GM13977 (cell line): ENCODE results near the gene TMEM123.

Experiments used
- DNase-seq: peaks from one replicate; pipeline ENCODE4 v3.0.0; 2012; ENCODE audit warnings: low spot score
- in situ Hi-C: fragments of 300-500 bp; cut with MboI; formaldehyde crosslinking; loops from one replicate; pipeline ENCODE4 v1.12.0; 2022; ENCODE audit warnings: low sequenced_read_pairs, low pct_unique_long_range_greater_than_20kb, mixed read lengths, inconsistent platforms; ENCODE audit not compliant: unreplicated experiment
- TF ChIP-seq, protein P1 (sequence below): IDR thresholded peaks from 2 replicates; pipeline ENCODE4 v1.5.1; 2012; ENCODE audit warnings: mild to moderate bottlenecking, control low read depth; ENCODE audit not compliant: insufficient read depth; ENCODE audit errors: extremely low read depth, missing control alignments

TMEM123 gene

DNA sequence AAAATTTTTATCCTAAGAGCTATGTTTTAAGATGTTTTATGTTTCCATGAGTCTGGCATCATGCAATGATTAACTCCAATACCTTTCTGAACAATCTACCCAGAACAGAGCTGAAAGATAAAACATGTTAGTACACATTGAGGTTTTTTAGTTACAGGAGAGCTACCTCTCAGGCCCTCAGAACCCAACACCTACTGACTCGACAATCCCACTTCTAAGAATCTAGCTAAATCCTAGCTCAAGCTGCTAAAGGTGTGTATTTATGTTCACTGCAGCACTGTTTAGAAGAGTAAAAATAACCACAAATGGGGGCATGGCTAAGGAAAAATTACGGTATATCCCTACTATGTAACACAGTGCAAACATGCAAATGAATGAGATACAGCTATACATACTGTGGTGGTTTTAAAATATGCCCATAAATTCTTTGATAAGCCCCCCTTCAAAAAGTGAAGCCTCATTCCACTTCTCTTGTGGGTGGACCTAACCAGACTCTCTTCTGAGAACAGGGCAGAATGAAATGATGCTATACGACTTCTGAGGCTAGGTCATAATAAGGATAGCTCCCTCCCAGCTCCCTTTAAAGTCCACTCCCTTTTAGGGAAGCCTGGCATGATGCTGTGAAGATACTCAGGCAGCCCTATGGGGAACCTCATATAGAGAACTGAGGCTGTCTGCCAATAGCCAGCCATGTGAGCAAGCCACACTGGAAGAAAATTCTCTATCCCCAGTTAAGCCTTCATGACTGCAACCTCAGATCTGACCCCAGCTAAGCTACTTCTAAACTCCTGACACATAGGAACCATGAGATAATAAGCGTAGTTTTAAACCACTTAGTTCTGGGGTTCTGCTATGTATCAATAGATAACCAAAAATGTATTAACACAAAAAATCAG lies 29.5 kb downstream of the TMEM123 start:
- in situ Hi-C loops, result no loop called here
- TF ChIP-seq, protein P1, sequence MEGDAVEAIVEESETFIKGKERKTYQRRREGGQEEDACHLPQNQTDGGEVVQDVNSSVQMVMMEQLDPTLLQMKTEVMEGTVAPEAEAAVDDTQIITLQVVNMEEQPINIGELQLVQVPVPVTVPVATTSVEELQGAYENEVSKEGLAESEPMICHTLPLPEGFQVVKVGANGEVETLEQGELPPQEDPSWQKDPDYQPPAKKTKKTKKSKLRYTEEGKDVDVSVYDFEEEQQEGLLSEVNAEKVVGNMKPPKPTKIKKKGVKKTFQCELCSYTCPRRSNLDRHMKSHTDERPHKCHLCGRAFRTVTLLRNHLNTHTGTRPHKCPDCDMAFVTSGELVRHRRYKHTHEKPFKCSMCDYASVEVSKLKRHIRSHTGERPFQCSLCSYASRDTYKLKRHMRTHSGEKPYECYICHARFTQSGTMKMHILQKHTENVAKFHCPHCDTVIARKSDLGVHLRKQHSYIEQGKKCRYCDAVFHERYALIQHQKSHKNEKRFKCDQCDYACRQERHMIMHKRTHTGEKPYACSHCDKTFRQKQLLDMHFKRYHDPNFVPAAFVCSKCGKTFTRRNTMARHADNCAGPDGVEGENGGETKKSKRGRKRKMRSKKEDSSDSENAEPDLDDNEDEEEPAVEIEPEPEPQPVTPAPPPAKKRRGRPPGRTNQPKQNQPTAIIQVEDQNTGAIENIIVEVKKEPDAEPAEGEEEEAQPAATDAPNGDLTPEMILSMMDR, result no peak
- no peak for DNase-seq

GRCh38 chr11:102421261-102421660 lies 31.3 kb downstream of the TMEM123 start:
- DNase-seq, result no peak
- TF ChIP-seq, protein P1, result no peak
- in situ Hi-C loops, result no loop called here

DNA sequence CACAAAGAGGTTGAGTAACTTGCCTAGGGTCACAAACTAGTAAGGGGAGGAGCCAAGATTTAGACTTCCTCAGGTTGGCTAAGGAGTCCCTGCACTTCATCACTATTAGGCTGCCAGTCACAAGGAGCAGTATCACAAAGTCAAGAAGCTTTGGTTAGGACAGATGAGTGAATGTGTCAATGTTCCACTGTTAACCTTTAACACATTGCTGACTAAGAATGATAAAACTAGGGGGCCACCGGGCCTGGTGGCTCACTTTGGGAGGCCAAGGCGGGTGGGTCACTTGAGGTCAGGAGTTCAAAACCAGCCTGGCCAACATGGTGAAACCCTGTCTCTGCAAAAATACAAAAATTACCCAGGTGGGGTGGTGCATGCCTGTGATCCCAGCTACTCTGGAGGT lies 32.0 kb downstream of the TMEM123 start:
- DNase-seq, result no peak
- TF ChIP-seq, protein P1, result no peak
- in situ Hi-C loops, result no loop called here

- in situ Hi-C loops, result no loop called here
- TF ChIP-seq, protein P1, result no peak
- no peak for DNase-seq
Observed at GRCh38 chr11:102419181-102419580, 33.4 kb downstream of the TMEM123 start.

GRCh38 chr11:102416976-102417375 lies 35.6 kb downstream of the TMEM123 start:
- no peak for DNase-seq
- TF ChIP-seq, protein P1, result no peak
- in situ Hi-C loops, result no loop called here

- in situ Hi-C loops, result no loop called here
- TF ChIP-seq, protein P1, result no peak
- DNase-seq, result no peak
Observed at GRCh38 chr11:102415304-102415916, 37.2 kb downstream of the TMEM123 start.
